Skin of body (tissue), 2 donors: ENCODE measurements around the gene OCIAD2. TPM values are rescaled to one million over a fixed set of nuclear protein-coding genes. Genes with fewer than 3 reads are reported as not detected.
"Not testable (repeated sequence)": the region's sequence is repeated elsewhere in the genome, so short reads cannot be mapped to it uniquely, and the experiment has no call there.

Experiments
- DNase-seq: peaks from one replicate; lab custom pipeline; 2025; lab: John Stamatoyannopoulos, UW
- total RNA-seq: library from RNA; depleted of rRNA; stranded (reverse); fragments of >200 nt; gene quantifications from one replicate; pipeline ENCODE4 v1.2.3, GENCODE V29; 2014

The OCIAD2 gene
- 16.3 TPM for total RNA-seq

GRCh38 chr4:48906206-48907173 lies at the start of gene OCIAD2:
Gene OCIAD2, minus strand, starts transcription at chr4:48906774. Its CDS starts 2,225 bp downstream, at chr4:48904549.
- DNase-seq, result no peak

- no peak for DNase-seq
Measured at GRCh38 chr4:48954314-48954713, 47.7 kb upstream of the OCIAD2 start.

- no peak for DNase-seq
Measured at GRCh38 chr4:48949518-48950219, 43.1 kb upstream of the OCIAD2 start.

GRCh38 chr4:48949086-48949485 lies 42.5 kb upstream of the OCIAD2 start:
- no peak for DNase-seq

- DNase-seq, result no peak
Measured at GRCh38 chr4:48947731-48948130, 41.2 kb upstream of the OCIAD2 start.

GRCh38 chr4:48945981-48946380 lies 39.4 kb upstream of the OCIAD2 start:
- no peak for DNase-seq

- no peak for DNase-seq
Measured at GRCh38 chr4:48944756-48945241, 38.2 kb upstream of the OCIAD2 start.

- DNase-seq, result no peak
Measured at GRCh38 chr4:48944252-48944651, 37.7 kb upstream of the OCIAD2 start.

- no peak for DNase-seq
Measured at GRCh38 chr4:48943387-48943786, 36.8 kb upstream of the OCIAD2 start.

GRCh38 chr4:48939785-48940184 lies 33.2 kb upstream of the OCIAD2 start:
- DNase-seq, result no peak

- no peak for DNase-seq
Measured at GRCh38 chr4:48938831-48939230, 32.3 kb upstream of the OCIAD2 start.

GRCh38 chr4:48937033-48937432 lies 30.5 kb upstream of the OCIAD2 start:
- DNase-seq, result no peak

GRCh38 chr4:48931459-48931858 lies 24.9 kb upstream of the OCIAD2 start:
- DNase-seq, result no peak

GRCh38 chr4:48930654-48931053 lies 24.1 kb upstream of the OCIAD2 start:
- no peak for DNase-seq

- no peak for DNase-seq
Measured at GRCh38 chr4:48924416-48924815, 17.8 kb upstream of the OCIAD2 start.

- DNase-seq, result not testable (repeated sequence)
Measured at GRCh38 chr4:48923065-48923464, 16.5 kb upstream of the OCIAD2 start.

GRCh38 chr4:48914311-48914710 lies 7.7 kb upstream of the OCIAD2 start:
- DNase-seq, result no peak

- DNase-seq, result no peak
Measured at GRCh38 chr4:48913346-48913745, 6.8 kb upstream of the OCIAD2 start.

- DNase-seq, result no peak
Measured at GRCh38 chr4:48912349-48912748, 5.8 kb upstream of the OCIAD2 start.

GRCh38 chr4:48910511-48910910 lies 3.9 kb upstream of the OCIAD2 start:
- DNase-seq, result no peak

- no peak for DNase-seq
Measured at GRCh38 chr4:48909697-48910096, 3.1 kb upstream of the OCIAD2 start.

- DNase-seq, result no peak
Measured at GRCh38 chr4:48908687-48909086, 2.1 kb upstream of the OCIAD2 start.
